Transverse colon (tissue), 4 donors: ENCODE data around the gene ST8SIA6. TPM values are rescaled to one million over a fixed set of nuclear protein-coding genes. Genes with fewer than 3 reads are reported as not detected.

Experiments
- DNase-seq: peaks from one replicate; pipeline ENCODE4 v3.0.0-alpha.2; 2019
- H3K27ac ChIP-seq, 4 donors: fragments of 200-600 bp; sonication (generic); 2 replicates each; pipeline ENCODE4 v1.5.1; 2016 to 2018; ENCODE audit warnings: inconsistent platforms in 4 of 4
- H3K27me3 ChIP-seq: fragments of 200-600 bp; sonication (generic); 2 replicates; pipeline ENCODE4 v1.5.1; 2017; ENCODE audit warnings: inconsistent platforms
- H3K36me3 ChIP-seq, 4 donors: fragments of 200-600 bp; sonication (generic); 2 replicates each; pipeline ENCODE4 v1.5.1; 2017 to 2019; ENCODE audit warnings: inconsistent platforms in 4 of 4
- H3K4me1 ChIP-seq, 4 donors: fragments of 200-600 bp; sonication (generic); 2 replicates each; pipeline ENCODE4 v1.5.1; 2017 to 2020; ENCODE audit warnings: inconsistent platforms in 4 of 4
- H3K4me3 ChIP-seq, 4 donors: fragments of 200-600 bp; sonication (generic); 1 replicate in 1 of 4; 2 replicates in 3 of 4; pipeline versions ENCODE4 v1.5.1 to v1.6.1; 2017 to 2019; ENCODE audit warnings: inconsistent platforms in 4 of 4
- H3K9me3 ChIP-seq, 2 donors: fragments of 200-600 bp; sonication (generic); 2 replicates each; pipeline ENCODE4 v1.5.1; 2017 to 2019; ENCODE audit warnings: inconsistent platforms in 2 of 2
- CTCF ChIP-seq, 5 experiments: fragments of 200-600 bp in 3 of 5; fragments of 450-650 bp in 2 of 5; sonication (generic) in 3 of 5; IDR thresholded peaks; 1 replicate in 2 of 5; 2 replicates in 3 of 5; pipeline ENCODE4 v1.5.1; 2016 to 2017; ENCODE audit warnings: antibody characterized with exemption in 5 of 5, inconsistent platforms in 3 of 5, mild to moderate bottlenecking in 2 of 5, moderate library complexity in 1 of 5
- EP300 ChIP-seq: sonication (generic); formaldehyde crosslinking; IDR thresholded peaks from one replicate; pipeline ENCODE4 v1.6.1; 2017; ENCODE audit warnings: antibody characterized with exemption, low read depth
- POLR2A ChIP-seq: fragments of 450-650 bp; IDR thresholded peaks from one replicate; pipeline ENCODE4 v1.6.1; 2016; ENCODE audit warnings: antibody characterized with exemption, mild to moderate bottlenecking, moderate library complexity
- POLR2AphosphoS5 ChIP-seq, 3 donors: sonication (generic); formaldehyde crosslinking; IDR thresholded peaks; one replicate each; pipeline ENCODE4 v1.6.1; 2016; ENCODE audit warnings: antibody characterized with exemption in 3 of 3
- WGBS, 2 donors: methylation state at CpG; one replicate each; pipeline ENCODE4 v1.1.5; 2018; ENCODE audit warnings: low coverage in 1 of 2; 5-methylcytosine and 5-hydroxymethylcytosine counted together
- in situ Hi-C, 4 donors: fragments of 200-750 bp; cut with MboI; loops; one replicate each; pipeline versions ENCODE4 v1.15.0 to v1.15.1; 2017; ENCODE audit warnings: low sequenced_read_pairs in 3 of 4, low pct_ligation_motif_present in 1 of 4, low pct_unique_long_range_greater_than_20kb in 1 of 4
- intact Hi-C: fragments of 100-400 bp; cut with DNase I; formaldehyde crosslinking; loops from one replicate; pipeline ENCODE4 v1.15.1; 2023; ENCODE audit warnings: low total_unique reads
- total RNA-seq, 4 donors: library from RNA; depleted of rRNA; stranded (reverse); fragments of >200 nt; gene quantifications; one replicate each; pipeline ENCODE4 v1.1.0, GENCODE V29; 2016

The ST8SIA6 gene
- total RNA-seq, 4 donors from 2014 or later: 0.64 to 1.2 TPM; not detected in 2

GRCh38 chr10:17375936-17376584, 78.3 kb downstream of the ST8SIA6 start:
- Histone ChIP-seq H3K4me1 (no peaks in the 10 kb centered on the region), H3K27me3 (no peaks in the 10 kb centered on the region), H3K4me3 (no peak overlapping the region), H3K27ac (no peak overlapping the region), H3K9me3 (no peaks in the 10 kb centered on the region), H3K36me3 (no peaks in the 10 kb centered on the region)
- TF ChIP-seq EP300 (no peak), CTCF (IDR thresholded peaks at IDR 0.05) (peak in 1 of 5 experiments; percentile 8)
- no peak for DNase-seq
- 88 to 89% methylated on average over 8 to 10 of the region's 10 CpGs for WGBS, 2 donors
- intact Hi-C loops (no loop called here), in situ Hi-C loops (no loop called here)

DNA sequence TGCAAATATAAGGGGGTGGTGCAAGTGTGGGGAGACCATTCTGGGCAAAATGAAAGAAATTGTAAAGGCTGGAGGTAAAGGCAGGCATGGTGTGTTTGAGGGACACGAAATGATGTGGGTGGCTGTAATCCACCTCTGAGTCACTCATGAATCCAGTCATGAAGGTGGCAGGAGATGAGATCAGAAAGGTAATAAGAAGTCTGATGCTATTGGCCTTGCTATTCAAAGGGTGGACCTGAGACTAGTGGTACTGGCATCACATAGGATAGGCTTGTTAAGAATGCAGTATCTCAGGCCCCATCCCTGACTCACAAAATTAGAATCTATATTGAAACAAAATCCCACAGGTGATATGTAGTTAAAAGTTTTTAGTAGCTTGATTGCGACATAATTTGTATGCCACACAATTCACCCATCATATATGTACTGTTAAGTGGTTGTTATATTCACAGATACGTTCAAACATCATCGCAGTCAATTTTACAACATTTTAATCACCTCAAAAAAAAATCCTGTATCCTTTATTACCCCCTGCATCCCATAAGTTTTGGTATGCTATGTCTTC, 85.6 kb downstream of the ST8SIA6 start:
- in situ Hi-C loops (no loop called here), intact Hi-C loops (no loop called here)
- Histone ChIP-seq H3K27ac (no peak overlapping the region), H3K4me3 (no peak overlapping the region), H3K36me3 (no peaks in the 10 kb centered on the region), H3K9me3 (no peaks in the 10 kb centered on the region), H3K4me1 (no peaks in the 10 kb centered on the region), H3K27me3 (no peaks in the 10 kb centered on the region)
- 68 to 72% methylated on average over 4 of the region's 4 CpGs for WGBS, 2 donors
- TF ChIP-seq POLR2A (no peak), CTCF (IDR thresholded peaks at IDR 0.05) (no peak), POLR2AphosphoS5 (IDR thresholded peaks at IDR 0.05) (no peak), EP300 (no peak)
- DNase-seq: no peak

DNA sequence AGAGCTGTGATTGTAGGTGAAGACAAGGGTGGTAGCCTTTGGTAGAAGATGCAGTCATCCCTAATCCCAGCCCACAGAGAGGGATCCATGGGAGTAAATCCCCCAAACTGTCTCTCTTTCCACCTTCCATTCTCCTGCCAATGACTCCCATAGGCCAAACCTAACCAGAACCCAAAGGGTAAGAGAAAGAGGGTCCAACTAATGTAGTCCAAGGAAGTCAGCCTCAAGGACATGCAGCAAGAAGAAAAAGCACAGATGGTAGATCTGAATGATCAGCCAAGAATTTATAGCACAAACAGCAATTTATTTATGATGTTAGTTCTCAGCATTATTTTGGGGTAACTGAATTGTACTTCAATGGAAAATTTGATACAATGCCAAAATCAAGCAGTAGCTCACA, 87.7 kb downstream of the ST8SIA6 start:
- H3K36me3 ChIP-seq: no peaks in the 10 kb centered on the region
- H3K27me3 ChIP-seq: no peaks in the 10 kb centered on the region
- H3K27ac ChIP-seq: no peak overlapping the region
- TF ChIP-seq POLR2AphosphoS5 (IDR thresholded peaks at IDR 0.05): no peak
- no peak for TF ChIP-seq POLR2A
- TF ChIP-seq CTCF (IDR thresholded peaks at IDR 0.05): no peak
- no peak for TF ChIP-seq EP300
- in situ Hi-C loops: no loop called here
- intact Hi-C loops: no loop called here
- H3K9me3 ChIP-seq: no peaks in the 10 kb centered on the region
- no peak for DNase-seq
- H3K4me1 ChIP-seq: no peaks in the 10 kb centered on the region
- H3K4me3 ChIP-seq: no peak overlapping the region

DNA sequence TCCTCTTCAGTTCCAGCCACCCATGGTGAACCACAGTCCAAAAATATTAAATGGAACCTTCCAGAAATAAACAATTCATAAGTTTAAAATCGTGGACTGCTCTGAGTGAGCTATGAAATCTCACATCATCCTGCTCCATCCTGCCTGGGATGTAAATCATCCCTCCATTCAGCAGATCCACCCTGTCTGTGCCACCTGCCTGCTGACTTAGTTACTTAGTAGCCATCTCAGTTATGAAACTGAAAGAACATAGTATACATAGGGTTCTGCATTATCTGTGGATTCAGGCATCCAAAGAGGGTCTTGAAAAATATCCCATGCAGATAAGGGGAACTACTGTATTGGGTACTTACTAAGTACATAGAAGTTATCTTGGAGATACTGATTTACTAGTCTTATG, 89.0 kb downstream of the ST8SIA6 start:
- Histone ChIP-seq H3K27me3 (no peaks in the 10 kb centered on the region), H3K27ac (no peak overlapping the region), H3K9me3 (no peaks in the 10 kb centered on the region), H3K4me1 (no peaks in the 10 kb centered on the region), H3K36me3 (no peaks in the 10 kb centered on the region), H3K4me3 (no peak overlapping the region)
- TF ChIP-seq POLR2AphosphoS5 (IDR thresholded peaks at IDR 0.05) (no peak), POLR2A (no peak), CTCF (IDR thresholded peaks at IDR 0.05) (no peak), EP300 (no peak)
- intact Hi-C loops (no loop called here), in situ Hi-C loops (no loop called here)
- WGBS, 2 donors: 33 to 55% methylated on average over 1 of the region's 1 CpG
- no peak for DNase-seq
